Germinal center (tissue), 1 donor: ENCODE results near the gene S1PR3.

ENCODE experiments used
- DNase-seq: peaks from one replicate; pipeline ENCODE4 v3.0.0; 2012; ENCODE audit warnings: mixed read lengths, low spot score

S1PR3 gene

DNA sequence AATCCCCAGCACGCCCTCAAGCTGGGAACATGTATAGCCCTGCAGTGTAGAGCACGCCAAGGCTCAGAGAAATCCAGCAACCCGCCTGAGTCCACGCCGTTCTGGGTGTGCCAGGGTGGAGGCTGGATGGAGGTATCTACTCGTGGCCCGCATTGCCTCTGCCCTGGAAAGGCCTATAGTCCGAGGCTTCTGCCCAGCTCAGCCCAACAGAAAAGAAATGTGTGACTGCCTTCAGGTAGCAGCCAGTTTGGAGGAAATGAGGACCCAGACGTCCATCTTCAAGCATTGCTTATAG, 18.2 kb downstream of the S1PR3 start:
- DNase-seq: no peak

DNA sequence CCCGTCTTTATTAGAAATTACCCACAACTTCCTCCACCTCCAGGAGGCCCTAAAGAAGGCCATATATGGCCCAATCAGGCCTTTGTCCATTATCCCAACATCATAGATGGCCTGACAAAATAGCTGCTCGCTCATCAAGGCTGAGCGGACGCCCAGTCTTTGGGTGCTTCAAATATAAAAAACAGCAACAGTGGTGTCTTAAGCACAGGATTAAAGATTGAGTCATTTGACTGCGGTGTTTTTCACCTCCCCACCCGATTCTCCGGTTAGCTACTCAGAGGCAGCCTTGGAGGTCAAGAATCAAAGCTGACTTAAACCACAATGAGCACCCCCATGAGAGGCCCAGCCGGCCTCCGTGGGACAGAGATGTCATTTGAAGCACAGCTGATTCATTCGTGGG, 18.8 kb downstream of the S1PR3 start:
- DNase-seq: no peak

DNA sequence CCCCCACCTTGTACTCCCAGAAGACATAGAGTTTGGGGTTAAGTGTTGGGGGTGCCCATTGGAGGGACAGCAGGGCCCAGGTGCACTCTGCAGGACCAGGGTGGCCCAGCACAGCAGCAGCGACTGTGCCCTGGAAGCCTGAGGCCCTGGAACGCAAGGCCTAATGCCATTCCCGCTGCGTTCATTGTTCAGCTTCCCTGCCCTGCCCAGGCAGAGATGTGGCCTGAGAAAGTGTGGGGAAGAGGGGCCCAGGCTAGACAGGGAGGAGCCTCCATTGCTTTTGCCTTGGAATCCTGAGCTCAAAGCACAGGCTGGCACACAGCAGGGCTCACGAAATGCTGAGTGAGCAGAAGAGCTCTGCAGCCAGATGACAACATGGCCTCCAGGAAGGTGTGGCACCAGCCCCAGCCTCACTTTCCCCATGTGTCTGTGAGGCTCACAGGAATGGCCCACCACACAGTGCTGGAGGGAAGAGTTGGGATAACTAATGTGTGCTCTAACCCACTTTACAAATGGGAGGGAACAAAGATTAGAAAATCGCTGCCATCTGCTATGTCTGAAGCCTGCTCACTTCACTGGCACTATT, 19.4 kb downstream of the S1PR3 start:
- DNase-seq: no peak

GRCh38 chr9:89011683-89012082, 20.4 kb downstream of the S1PR3 start:
- no peak for DNase-seq

DNA sequence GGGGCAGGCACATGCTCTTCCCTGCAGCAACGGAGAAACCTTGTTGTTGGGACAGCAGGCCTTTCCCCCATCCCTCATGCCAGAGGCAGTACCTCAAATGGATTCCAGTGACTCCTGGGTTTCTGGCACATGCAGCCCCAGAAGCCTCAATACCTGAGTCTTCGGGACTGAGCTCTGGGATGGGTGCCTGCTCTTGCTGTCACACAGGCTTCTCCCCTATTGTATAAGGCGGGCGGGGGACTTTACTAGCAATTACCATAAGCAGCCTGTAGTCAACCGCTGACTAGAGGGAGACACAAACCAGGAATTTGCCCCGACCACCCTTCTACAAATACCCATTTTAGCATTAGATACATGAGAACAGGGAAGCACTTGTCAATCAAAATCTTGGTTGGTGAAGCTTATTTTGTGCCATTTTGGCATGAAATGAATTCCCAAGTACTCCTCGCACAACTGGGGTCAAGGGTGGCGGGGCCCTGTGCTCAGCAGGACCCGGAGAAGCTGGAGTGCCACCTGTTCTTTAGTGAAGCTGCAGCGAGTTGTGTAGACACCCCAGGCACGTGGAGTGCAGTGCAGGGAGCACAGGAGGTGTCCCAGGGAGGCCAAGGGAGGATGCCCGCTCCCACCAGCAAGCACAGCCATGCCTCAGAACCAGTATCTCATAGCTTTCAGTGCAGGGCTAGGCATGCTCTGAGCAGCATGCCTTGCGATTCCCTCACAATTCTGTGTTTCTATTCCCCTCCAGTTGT, 21.2 kb downstream of the S1PR3 start:
- no peak for DNase-seq

- no peak for DNase-seq
Measured at GRCh38 chr9:89013660-89014059, 22.4 kb downstream of the S1PR3 start.

GRCh38 chr9:89014153-89014552, 22.9 kb downstream of the S1PR3 start:
- DNase-seq: no peak

DNA sequence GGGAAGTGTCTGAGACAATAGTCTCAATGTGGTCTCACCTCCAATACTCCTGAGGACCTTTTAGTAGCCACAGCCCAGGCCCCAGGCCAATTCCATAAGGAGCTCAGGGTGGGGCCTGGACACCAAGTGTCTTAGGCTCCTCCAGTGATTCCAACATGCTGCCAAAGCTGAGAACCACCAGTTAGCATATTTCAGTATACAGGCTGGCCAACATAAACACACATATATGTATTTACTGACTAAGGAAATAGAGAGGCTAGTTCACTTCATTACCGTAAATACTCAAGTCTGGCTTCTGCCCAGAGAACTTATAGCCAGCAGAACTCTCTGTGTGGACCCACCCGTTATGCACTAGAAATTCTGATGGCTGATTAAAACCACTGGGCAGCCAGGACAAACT, 24.1 kb downstream of the S1PR3 start:
- no peak for DNase-seq

- DNase-seq: no peak
Measured at GRCh38 chr9:89020754-89021153, 29.5 kb downstream of the S1PR3 start.

DNA sequence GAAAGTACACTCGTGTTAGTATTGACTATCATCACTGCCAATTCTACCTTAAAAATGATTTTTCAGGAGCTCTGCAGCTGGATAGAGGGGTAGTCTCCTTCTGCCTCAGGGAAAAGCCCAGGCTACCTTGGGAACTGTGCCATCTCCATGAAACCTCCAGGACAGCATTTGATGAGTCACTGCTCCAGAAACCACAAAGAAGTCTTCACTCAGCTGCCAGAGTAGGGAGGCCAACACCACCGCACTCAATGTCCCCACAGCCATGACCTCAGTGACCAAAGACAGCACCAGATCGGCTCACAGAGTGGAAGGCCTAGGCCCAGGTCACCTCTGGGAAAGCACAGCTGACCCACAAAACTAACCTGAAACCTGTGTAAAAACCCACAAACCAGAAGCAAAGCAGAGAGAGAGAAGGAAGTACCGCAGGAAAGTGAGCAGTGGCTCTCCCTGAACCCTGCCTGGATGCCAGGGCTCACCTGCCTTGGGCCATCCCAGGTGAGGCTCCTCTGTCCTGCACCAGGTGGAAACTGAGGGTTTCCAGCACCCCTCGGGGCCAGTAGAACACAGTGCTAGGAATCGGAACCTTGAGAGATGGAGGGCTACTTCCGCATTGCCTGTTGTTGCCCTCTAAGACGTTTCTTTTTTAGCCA, 30.0 kb downstream of the S1PR3 start:
- no peak for DNase-seq

DNA sequence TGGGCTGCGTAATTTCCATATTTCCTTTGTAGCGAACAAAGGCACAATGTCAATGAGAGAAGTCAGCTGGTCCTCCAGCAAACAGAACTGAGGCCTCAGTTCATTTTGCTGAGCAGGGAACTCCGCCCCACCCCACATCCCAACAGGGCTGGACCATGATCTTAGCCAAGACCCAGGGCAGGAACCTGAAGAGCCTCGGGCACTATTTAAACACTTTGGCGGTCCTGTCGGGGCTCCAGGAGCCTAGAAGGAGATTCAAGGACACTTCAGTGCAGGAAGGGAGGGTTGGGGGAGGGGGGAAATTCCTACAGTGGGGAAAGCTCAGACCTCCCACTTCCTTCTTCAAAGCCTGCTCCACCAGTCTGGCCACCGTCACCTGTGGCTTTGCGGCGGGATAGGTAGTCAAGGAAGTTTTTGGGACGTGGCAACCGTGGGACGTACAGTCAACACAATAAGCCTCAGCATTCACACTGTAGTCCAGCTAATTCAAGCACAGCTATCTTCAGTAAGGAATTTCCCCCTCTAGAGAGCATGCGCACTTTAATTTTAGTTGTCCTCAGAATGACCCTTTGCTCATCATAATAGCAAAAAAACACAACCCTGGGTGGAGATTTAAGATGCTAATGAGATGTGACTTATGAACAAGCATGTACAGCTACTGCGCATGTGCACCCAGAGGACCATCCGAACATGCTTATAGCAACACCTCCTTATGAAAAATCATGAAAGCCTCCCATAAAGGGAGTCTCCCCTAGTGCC, 30.9 kb downstream of the S1PR3 start:
- no peak for DNase-seq

GRCh38 chr9:89022902-89023301, 31.6 kb downstream of the S1PR3 start:
- DNase-seq: no peak

DNA sequence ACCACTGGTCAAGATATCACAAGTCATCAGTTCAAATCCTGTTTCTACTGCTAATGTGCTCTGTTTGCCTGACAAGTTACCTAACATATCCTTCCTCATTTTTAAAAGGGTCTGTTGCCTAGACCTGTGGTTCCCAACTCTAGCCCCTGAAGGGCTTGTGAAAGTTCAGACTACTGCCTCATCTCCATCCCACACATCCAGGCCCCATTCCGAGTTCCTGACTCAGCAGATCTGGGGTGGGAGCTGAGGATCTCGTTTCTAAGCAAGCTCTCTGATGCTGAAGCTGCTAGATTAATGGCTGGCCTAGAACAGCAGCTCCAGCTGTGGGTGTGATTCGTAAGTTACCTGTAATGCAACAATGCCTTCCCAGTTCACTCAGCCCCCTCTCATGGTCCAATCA, 32.5 kb downstream of the S1PR3 start:
- DNase-seq: no peak

GRCh38 chr9:89024727-89025126, 33.5 kb downstream of the S1PR3 start:
- no peak for DNase-seq

GRCh38 chr9:89025553-89025952, 34.3 kb downstream of the S1PR3 start:
- DNase-seq: no peak

DNA sequence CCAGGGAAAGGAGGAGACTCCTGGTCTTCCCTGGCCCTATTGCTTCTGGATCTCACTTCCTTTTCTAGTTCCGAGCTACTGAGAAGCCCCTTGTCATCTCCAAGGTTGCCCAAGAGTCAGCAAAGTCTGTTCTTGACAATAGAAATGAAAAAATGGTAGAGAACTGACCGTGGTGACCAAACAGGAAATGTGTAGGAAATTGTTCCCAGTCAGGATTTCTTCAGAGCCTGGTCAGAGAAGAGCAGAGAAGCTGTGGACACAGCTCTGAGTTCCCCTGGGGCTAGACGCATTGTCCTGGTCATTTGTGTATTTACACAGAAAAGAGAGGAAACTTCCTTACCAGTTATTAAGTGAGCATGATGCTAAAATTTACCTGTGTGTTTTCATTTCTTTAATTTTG, 35.6 kb downstream of the S1PR3 start:
- no peak for DNase-seq

DNA sequence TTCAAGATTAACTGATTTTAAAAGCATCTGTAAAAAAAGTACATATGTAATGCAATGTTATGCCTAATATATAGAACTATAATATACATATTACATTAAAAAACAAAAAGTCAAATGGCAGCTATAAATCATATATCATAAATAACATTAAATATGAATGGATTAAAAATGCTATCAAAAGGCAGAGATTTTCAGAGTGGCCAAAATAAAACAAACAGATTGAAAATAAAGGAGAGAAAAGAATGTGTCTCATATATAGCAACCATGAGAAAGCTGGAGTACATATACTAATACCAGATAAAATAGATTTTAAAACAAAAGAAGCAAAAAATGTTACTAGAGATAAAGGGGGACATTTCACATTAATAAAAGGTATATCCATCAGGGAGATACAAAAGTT, 38.5 kb downstream of the S1PR3 start:
- DNase-seq: no peak

DNA sequence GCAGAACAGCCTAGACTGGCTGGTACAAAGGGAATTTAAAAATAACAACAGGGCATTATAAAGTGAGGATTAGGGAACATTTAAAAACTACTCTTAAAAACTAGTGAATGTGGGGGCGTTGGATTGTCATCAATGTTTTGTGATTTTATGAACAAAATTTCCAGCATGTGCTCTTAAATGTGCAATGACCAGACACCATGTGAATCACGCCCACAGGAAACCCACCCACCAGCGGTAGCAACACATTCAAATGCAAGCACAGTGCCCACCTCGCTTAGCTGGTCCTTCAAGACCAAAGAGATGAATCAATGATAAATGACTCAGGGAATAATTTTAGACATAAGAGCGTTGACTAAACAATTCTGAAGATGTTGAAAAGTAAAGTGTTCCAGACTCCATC, 40.9 kb downstream of the S1PR3 start:
- DNase-seq: no peak

DNA sequence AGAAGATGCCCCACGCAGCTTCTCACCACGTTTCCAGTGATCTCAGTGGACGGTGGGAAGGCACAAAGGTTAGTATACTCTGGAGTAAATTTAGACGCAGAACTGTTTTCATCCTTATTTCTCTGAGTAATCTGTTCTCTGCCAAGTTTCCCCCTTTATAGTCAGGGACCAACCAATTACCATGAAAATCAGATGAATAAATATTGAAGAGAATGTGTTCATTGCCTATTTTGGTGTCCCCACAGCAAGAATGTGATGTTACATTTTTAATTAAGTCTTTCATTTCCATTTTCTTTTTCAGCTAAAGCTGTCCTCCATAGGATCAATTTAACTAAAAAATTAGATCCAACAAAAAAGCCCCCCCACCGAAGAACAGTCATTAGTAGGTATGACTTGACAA, 41.4 kb downstream of the S1PR3 start:
- no peak for DNase-seq

GRCh38 chr9:89036383-89036782, 45.1 kb downstream of the S1PR3 start:
- DNase-seq: no peak

- peak; percentile 22 for DNase-seq
Measured at GRCh38 chr9:89036891-89037290, 45.6 kb downstream of the S1PR3 start.

GRCh38 chr9:89037346-89037745, 46.1 kb downstream of the S1PR3 start:
- DNase-seq: no peak

DNA sequence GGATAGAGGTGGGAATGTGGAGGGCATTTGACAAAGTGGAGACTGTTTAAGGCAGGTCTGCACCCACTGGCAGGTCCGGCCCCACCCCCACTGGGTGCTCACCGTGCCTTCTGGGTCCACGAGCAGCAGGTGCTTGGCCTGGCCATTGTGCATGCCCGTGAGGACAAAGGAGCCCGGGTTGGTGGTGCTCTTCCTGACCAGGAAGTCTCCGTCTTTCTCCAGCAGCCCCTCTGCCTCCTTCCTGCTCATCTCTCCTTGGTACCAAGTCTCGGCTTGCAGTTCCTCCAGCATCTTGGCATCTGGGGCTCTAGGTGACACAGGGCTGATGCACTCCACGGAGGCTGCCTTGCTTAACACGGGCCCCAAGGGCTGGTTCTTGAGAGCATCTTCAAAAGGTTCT, 46.6 kb downstream of the S1PR3 start:
- no peak for DNase-seq
